H1 (cell line): ENCODE results near the gene KCNQ1OT1. TPM values are rescaled to one million over a fixed set of nuclear protein-coding genes. Genes with fewer than 3 reads are reported as not detected.

Source experiments
- PHF8 ChIP-seq: fragments of 200-600 bp; sonication (generic); conservative IDR thresholded peaks from 2 replicates; pipeline ENCODE4 v1.7.1; 2012; ENCODE audit warnings: low read depth, mild to moderate bottlenecking, inconsistent platforms, low read length, moderate library complexity
- polyA plus RNA-seq, 7 experiments: library from polyadenylated mRNA; depleted of rRNA in 3 of 7; stranded (reverse) in 5 of 7; unstranded in 2 of 7; fragments of >200 nt in 5 of 7; fragments of 200-250 nt in 2 of 7; gene quantifications; 1 replicate in 5 of 7; 2 replicates in 1 of 7; 4 replicates in 1 of 7; pipeline versions ENCODE4 v1.2.1 to v1.2.3, GENCODE V29; 2011 to 2013; ENCODE audit warnings: missing spikeins in 2 of 7, mixed read lengths in 2 of 7
- total RNA-seq: library from RNA; stranded (reverse); fragmentation: NEBNext Ultra II Directional; extraction: Animal tissue kit (Norgen Biotek cat#: 25700); gene quantifications from 2 replicates; pipeline ENCODE4 v1.2.1, GENCODE V29; 2021

The KCNQ1OT1 gene
- total and polyA plus RNA-seq, 2 of the 8 experiments (the other 6 are each of a cell fraction or from before 2014, with no cell fraction given), result 0.21 to 1.2 TPM

- no peak for TF ChIP-seq PHF8
- TF ChIP-seq, all 59 proteins: peak for 0
Observed at GRCh38 chr11:2675540-2675939, 24.3 kb downstream of the KCNQ1OT1 start (continued).
